Measurements from ENCODE around the gene OXSR1. TPM values are rescaled to one million over a fixed set of nuclear protein-coding genes. Genes with fewer than 3 reads are reported as not detected.

OXSR1 gene
- total RNA-seq, 4 donors from 2014 or later, result 37.9 to 50.0 (median 43.2) TPM

DNA sequence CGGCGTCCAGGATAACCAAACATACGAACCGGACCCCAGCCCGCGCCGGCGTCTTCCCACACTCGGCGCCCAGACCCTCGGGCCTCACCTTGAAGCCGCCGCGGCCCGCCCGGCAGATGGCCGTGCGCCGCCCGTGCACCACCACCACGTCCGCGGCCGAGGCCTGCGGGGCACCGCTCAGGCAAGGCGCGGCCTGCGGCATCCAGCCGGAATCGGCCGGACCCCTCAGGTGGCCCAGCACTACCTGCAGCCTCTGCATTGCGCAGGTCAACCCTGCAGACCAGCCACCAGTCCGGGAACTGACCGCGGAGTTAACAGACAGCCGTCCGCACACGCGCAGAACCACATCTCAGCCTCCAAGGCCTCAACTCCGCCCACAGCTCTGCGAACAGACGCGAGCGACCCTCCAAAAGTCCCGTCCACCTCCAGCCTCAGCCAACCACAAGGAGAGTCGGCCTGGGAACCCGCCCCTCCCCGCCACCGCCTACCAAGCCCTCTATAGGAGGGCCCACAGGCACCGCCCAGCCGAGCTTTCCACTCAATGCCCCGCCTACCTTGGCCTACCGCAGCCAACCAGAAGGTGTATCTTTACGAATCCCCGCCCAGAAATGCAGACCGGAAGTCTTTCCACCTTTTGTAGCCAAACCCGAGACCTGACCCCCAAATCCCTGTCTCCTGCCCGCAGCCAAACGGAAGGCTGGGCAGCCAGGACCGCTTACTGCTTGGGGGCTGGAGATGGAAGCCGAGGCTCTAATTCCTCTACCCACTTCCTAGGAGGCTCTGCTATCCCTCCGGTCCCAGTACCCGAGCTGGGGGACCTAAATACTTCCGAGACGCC, 28.3 kb upstream of the OXSR1 start, which contains the start of gene ACAA1:
Gene ACAA1 (minus strand): TSS at position 351 of the 838 bp plus-strand sequence. CDS start 92 bp downstream, at position 259.
- in situ Hi-C loops (cut with MboI; ENCODE audit: low sequenced_read_pairs in 4 of 4) (loop anchor here in 3 of 4 donors (25.0 kb wide), 1 partner anchor 350 kb away; the partner anchor contains the start of gene EXOG (in 3 of the 3)), intact Hi-C loops (cut with DNase I; ENCODE audit: low total_unique reads) (loop anchor here (1.0 to 10.0 kb wide), 7 partner anchors 28 to 1142 kb away; partner anchors contain the start of genes ACVR2B, EPM2AIP1, MLH1 and OXSR1)
- Histone ChIP-seq H3K9me3 (no peaks in the 10 kb centered on the region), H3K4me1 (peaks cover 19 to 30% of the 10 kb centered on the region in 2 donors), H3K4me3 (peak within 1 kb of the TSS; percentile 73 to 99 (median 82)), H3K27me3 (no peaks in the 10 kb centered on the region), H3K36me3 (peaks cover 0 to 30% of the 10 kb centered on the region in 2 donors), H3K27ac (peak within 1 kb of the TSS; percentile 88 to 97 (median 92))
- peak; percentile 100 for DNase-seq
- ATAC-seq, result peak; percentile 91 to 95
- TF ChIP-seq, protein P1, sequence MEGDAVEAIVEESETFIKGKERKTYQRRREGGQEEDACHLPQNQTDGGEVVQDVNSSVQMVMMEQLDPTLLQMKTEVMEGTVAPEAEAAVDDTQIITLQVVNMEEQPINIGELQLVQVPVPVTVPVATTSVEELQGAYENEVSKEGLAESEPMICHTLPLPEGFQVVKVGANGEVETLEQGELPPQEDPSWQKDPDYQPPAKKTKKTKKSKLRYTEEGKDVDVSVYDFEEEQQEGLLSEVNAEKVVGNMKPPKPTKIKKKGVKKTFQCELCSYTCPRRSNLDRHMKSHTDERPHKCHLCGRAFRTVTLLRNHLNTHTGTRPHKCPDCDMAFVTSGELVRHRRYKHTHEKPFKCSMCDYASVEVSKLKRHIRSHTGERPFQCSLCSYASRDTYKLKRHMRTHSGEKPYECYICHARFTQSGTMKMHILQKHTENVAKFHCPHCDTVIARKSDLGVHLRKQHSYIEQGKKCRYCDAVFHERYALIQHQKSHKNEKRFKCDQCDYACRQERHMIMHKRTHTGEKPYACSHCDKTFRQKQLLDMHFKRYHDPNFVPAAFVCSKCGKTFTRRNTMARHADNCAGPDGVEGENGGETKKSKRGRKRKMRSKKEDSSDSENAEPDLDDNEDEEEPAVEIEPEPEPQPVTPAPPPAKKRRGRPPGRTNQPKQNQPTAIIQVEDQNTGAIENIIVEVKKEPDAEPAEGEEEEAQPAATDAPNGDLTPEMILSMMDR (IDR thresholded peaks at IDR 0.05 in 4 of 5, conservative IDR thresholded peaks at IDR 0.05 in 1 of 5), result peak in 1 of 5 experiments; percentile 8
- TF ChIP-seq POLR2A (IDR thresholded peaks at IDR 0.05), result peak; percentile 70 to 89

DNA sequence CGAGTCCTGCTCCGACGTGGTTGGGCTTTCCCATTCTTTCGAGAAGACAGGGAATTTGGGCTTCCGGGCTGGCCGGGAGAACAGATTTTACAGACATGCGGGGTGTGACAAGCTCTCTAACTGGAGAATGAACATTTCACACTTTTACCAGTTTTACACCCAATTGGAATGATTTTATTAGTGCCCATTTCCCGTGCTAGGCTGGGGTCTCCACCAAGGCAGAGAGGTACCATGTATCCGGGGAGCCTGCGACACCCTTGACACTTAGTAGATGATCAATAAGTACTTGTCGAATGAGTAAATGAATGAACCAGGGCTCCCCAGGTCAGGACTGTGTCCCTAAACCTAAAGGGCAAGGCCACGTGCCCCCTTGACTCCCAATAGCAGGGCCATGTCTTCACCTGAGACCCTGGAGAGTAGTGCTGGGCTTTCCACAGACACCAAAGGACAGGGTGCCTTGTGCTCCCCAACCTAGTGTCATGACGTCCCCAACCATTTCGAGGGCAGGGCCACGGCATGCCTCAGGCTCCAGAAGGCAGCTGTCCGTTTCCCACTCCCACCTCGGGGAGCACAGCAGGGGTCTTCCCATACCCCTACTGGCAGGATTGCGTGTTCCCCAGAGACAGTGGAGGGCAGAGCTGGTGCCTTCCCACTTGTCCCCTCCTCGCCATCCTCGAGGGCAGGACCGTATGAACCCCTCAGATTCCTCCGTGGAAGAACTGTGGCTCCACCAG, 27.6 kb upstream of the OXSR1 start:
- DNase-seq (no peak), ATAC-seq (peak in 1 of 2 donors; percentile 7)
- Histone ChIP-seq H3K27ac (peak overlapping the region; percentile 88 to 97 (median 92)), H3K4me1 (peaks cover 19 to 30% of the 10 kb centered on the region in 2 donors), H3K27me3 (no peaks in the 10 kb centered on the region), H3K9me3 (no peaks in the 10 kb centered on the region), H3K4me3 (peak overlapping the region; percentile 70 to 99 (median 80)), H3K36me3 (peaks cover 0 to 27% of the 10 kb centered on the region in 2 donors)
- intact Hi-C loops (cut with DNase I; ENCODE audit: low total_unique reads), result loop anchor here (1.0 to 10.0 kb wide), 7 partner anchors 28 to 1143 kb away; partner anchors contain the start of genes ACVR2B, EPM2AIP1, MLH1 and OXSR1
- in situ Hi-C loops (cut with MboI; ENCODE audit: low sequenced_read_pairs in 4 of 4), result loop anchor here in 3 of 4 donors (25.0 kb wide), 1 partner anchor 350 kb away; the partner anchor contains the start of gene EXOG (in 3 of the 3)
- TF ChIP-seq, protein P1 (IDR thresholded peaks at IDR 0.05 in 4 of 5, conservative IDR thresholded peaks at IDR 0.05 in 1 of 5), result no peak
- TF ChIP-seq POLR2A (IDR thresholded peaks at IDR 0.05), result no peak

DNA sequence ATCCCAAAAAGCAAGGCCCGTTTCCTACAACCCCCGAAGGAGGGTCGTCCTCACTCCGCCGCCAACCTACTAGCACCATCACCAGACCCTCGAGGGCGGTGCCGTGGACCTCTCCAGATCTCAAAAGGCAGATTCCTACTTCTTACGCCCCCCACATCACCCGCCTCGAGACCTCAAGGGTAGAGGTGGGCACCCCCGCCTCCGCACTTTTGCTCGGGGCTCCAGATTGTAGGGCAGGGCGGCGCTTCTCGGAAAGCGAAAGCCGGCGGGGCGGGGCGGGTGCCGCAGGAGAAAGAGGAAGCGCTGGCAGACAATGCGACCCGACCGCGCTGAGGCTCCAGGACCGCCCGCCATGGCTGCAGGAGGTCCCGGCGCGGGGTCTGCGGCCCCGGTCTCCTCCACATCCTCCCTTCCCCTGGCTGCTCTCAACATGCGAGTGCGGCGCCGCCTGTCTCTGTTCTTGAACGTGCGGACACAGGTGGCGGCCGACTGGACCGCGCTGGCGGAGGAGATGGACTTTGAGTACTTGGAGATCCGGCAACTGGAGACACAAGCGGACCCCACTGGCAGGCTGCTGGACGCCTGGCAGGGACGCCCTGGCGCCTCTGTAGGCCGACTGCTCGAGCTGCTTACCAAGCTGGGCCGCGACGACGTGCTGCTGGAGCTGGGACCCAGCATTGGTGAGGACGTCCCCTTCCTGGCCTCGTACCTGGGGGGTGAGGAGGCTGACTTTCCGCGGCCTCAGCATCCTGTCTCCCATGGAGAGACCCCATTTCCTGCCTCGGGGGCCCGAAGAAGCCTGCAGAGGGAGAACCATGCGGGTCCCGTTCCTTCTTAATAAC, 26.8 kb upstream of the OXSR1 start, which contains the start of gene MYD88:
Gene MYD88 (plus strand): TSS at position 313 of the 842 bp plus-strand sequence. CDS start 40 bp downstream, at position 353.
- intact Hi-C loops (cut with DNase I; ENCODE audit: low total_unique reads), result loop anchor here (5.0 to 10.0 kb wide), 5 partner anchors 209 to 1144 kb away; partner anchors contain the start of genes ACVR2B, EPM2AIP1, MLH1 and XYLB
- peak within 1 kb of the TSS; percentile 88 to 97 (median 92) for H3K27ac ChIP-seq

More for the DNA sequence above, 26.8 kb upstream of the OXSR1 start, which contains the start of gene MYD88:
- no peaks in the 10 kb centered on the region for H3K27me3 ChIP-seq
- in situ Hi-C loops (cut with MboI; ENCODE audit: low sequenced_read_pairs in 4 of 4), result loop anchor here in 3 of 4 donors (25.0 kb wide), 1 partner anchor 349 kb away; the partner anchor contains the start of gene EXOG (in 3 of the 3)
- H3K9me3 ChIP-seq, result no peaks in the 10 kb centered on the region
- H3K4me1 ChIP-seq, result peaks cover 19 to 30% of the 10 kb centered on the region in 2 donors
- H3K4me3 ChIP-seq, result peak within 1 kb of the TSS; percentile 70 to 99 (median 80)
- DNase-seq, result peak; percentile 60 to 67
- peaks cover 0 to 19% of the 10 kb centered on the region in 2 donors for H3K36me3 ChIP-seq
- peak; percentile 30 to 51 for TF ChIP-seq POLR2A (IDR thresholded peaks at IDR 0.05)
- TF ChIP-seq, protein P1 (IDR thresholded peaks at IDR 0.05 in 4 of 5, conservative IDR thresholded peaks at IDR 0.05 in 1 of 5), result no peak
- peak; percentile 10 to 34 for ATAC-seq
